HG02610 (cell line): ENCODE data around the gene KAT8.
A peak's percentile ranks its signal among the peaks of the same experiment; 100 is the strongest.

ENCODE experiments used
- ATAC-seq: cut with Tn5 transposase; IDR thresholded peaks from one replicate; pipeline ENCODE4 v1.9.1; 2021; ENCODE audit warnings: mild to moderate bottlenecking, moderate library complexity; ENCODE audit not compliant: unreplicated experiment

Gene KAT8

DNA sequence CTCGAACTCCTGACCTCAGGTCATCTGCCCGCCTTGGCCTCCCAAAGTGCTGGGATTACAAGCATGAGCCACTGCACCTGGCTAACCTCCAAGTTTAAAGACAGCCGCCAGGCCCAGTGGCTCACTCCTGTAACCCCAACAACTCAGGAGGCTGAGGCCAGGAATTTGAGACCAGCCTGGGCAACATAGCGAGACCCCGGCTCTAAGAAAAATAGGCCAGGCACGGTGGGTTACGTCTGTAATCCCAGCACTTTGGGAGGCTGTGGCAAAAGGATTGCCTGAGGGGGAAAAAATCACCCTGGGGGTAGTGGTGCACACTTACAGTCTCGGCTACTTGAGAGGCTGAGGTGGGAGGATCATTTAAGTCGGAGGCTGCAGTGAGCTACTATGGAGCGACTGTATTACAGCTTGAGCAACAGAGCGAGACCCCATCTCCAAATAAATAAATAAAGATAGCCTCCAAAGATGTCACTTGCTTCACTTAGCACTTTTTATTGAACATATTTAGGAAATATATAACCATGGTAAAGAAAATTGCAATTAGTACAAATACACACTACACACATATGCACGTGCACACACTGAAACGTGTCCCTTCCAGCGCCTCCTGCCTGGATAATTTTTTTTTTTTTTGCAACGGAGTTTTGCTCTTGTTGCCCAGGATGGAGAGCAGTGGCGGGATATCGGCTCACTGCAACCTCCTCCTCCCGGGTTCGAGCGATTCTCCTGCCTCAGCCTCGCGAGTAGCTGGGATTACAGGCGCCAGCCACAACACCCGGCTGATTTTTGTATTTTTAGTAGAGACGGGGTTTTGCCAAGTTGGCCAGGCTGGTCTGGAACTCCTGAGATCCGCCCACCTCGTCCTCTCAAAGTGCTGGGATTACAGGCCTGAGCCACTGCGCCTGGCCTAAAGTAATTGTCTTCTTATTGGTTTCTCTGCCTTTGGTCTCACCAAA lies 10.7 kb upstream of the KAT8 start:
- no peak for ATAC-seq

DNA sequence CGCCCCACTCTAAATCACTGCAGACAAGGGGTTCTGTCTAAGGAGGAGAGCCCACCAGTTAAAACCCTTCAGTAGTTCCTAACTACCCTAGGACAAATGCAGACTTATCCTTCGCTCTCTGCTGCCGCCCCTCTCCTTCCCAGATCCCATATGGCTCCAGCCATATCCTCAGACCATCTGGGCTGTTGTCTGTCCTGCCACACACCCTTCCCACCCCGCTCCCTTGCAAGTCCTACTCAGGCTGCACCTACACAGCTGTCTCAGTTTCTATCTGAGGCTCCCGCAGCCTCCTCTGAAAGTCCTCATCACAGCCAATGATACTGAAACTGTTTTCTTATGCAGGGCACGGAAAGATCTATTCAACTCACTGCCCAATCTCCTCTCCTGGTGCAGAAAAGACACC lies 10.0 kb upstream of the KAT8 start:
- peak; percentile 55 for ATAC-seq

DNA sequence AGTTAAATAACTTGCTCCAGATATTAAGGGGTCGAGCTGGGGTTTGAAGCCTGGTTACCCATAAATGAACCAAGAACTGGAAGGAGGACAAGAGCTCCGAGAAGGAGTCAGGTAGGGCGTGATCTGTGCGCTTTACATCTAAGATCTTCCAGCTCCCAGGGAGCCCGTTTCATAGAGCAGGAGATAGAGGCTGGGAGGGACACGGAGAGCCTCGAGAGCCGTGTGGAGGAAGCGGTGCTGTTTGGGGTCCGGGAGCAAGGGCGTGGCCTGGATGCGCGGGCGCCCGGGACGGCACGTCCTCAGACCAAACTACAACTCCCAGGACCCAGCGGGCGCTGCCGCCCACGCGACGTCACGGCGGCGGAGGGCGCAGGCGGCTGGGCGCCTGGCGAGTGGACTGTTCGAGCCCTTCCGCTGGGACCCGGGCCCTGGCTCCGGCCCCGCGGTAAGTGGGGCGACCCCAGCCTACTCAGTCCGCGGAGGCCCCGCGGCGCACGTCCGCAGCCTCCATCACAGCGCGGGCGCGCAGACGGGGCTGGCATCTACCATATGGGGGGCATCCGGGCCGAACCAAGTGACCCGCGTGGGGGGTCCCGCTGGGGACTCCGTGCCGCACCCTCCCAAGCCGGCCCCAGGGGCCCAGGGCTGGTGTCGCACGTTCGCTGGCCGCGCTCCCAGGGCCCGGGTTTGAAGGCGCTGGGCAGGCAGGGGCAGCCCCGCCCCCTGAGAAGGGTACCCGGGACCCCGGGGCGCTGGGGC lies 9.2 kb upstream of the KAT8 start, which contains the start of gene BCKDK:
Gene BCKDK, plus strand, starts transcription at position 352 of the 759 bp plus-strand sequence. CDS start 838 bp downstream, outside the sequence.
- peak; percentile 79 for ATAC-seq

DNA sequence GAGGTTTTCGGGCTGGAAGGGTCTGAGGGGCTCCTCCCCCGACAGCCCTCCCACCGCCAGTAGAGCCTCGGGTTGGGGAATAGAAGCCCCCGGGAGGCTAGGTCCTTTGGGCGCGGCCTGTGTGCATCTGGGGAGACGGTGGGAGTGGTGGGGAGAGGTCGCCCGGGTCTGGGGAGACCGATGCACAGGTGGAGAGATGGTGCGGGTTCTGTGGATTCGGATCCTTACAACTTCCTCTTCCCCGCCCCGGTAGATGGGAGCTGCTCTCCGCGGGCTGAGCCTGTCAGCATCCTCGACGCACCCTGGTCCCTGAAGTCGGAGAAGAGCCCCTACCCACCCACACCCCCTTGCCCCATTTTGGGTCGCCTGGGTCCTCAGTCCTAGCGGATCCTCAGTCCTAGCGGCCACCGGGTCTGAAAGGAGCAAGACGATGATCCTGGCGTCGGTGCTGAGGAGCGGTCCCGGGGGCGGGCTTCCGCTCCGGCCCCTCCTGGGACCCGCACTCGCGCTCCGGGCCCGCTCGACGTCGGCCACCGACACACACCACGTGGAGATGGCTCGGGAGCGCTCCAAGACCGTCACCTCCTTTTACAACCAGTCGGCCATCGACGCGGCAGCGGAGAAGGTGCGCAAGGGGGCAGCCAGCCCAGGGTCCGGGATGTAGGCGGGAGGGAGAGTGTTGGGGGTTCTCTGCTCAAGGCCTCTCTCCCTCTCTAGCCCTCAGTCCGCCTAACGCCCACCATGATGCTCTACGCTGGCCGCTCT lies 8.5 kb upstream of the KAT8 start:
- no peak for ATAC-seq

DNA sequence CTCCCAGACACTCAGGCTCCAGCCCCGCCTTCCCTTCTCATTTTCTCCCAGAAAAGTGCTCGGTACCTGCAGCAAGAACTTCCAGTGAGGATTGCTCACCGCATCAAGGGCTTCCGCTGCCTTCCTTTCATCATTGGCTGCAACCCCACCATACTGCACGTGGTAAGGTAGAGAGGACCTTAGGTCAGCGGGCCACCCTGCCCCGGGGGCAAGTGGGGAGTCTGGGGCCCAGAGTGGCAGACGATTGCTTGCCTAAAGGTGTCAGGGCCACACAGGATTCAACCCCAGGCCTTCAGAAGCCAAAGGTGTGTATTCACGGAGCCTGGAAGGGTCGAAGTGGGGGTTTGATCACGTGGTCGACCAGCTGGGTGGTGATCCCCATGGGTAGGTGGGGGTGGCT lies 7.8 kb upstream of the KAT8 start:
- ATAC-seq = no peak

DNA sequence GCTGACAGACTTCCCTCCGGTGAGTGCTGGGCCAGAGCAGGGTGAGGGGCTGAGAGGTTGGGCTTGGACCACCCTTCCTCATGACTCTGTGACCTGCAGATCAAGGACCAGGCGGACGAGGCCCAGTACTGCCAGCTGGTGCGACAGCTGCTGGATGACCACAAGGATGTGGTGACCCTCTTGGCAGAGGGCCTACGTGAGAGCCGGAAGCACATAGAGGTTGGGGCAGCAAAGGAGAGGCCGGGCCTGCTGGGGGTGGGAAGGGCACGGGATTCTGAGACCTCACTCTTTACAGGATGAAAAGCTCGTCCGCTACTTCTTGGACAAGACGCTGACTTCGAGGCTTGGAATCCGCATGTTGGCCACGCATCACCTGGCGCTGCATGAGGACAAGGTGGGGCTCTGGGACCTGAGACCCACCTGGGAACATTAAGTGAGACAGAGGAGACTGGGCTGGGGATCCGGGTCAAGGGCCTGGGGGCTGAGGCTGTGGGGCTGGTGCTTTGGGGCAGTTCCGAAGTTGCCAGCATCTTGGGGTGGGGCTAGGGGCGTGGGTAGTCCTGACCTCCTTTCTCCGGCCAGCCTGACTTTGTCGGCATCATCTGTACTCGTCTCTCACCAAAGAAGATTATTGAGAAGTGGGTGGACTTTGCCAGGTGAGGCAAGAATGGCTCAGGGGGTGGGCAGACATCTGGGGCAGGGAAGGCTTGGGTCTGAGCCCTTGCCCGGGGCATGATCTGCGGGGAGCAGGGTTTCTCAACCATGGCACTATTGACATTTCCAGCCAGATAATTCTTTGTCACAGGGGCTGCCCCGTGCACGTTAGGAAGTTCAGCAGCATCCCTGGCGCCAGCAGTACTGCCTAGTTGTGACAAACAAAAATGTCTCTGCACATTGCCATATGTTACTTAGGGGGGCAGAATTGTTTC lies 7.1 kb upstream of the KAT8 start:
- ATAC-seq = no peak

DNA sequence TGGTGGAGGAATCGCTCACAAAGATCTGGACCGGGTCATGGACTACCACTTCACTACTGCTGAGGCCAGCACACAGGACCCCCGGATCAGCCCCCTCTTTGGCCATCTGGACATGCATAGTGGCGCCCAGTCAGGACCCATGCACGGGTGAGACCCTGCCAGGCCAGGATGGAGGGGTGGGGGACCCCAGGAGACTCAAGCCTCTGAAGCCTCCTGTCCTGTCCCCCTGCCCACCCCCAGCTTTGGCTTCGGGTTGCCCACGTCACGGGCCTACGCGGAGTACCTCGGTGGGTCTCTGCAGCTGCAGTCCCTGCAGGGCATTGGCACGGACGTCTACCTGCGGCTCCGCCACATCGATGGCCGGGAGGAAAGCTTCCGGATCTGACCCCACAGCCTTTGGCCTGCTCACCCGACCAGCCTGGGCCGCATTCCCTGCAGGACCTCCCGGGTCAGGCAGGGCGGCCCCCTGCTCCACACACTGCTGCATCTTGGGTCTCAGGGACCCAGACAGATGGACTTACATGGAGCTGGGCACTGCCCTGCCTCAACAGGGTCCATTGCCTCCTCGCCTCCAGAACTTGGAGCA lies 5.5 kb upstream of the KAT8 start:
- ATAC-seq = no peak

DNA sequence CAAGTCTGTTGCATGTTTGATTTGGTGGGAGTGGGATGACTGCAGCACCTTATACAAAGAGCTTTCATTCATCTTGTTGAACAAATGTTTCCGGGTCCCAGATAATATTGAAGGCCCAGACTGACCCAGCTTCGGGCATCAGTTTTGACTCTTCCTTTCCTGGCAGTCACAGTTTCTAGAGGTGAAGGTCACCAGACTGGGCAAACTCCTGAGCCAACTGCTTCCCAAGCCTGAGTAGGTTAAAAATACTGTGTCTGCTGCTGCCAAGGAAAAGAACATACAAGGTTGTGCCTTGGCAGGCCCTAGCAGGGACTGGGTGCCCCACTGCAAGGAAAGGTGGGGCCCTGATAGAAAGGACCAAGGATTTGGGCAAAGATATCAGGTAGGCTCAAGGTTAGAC lies 4.8 kb upstream of the KAT8 start:
- no peak for ATAC-seq

DNA sequence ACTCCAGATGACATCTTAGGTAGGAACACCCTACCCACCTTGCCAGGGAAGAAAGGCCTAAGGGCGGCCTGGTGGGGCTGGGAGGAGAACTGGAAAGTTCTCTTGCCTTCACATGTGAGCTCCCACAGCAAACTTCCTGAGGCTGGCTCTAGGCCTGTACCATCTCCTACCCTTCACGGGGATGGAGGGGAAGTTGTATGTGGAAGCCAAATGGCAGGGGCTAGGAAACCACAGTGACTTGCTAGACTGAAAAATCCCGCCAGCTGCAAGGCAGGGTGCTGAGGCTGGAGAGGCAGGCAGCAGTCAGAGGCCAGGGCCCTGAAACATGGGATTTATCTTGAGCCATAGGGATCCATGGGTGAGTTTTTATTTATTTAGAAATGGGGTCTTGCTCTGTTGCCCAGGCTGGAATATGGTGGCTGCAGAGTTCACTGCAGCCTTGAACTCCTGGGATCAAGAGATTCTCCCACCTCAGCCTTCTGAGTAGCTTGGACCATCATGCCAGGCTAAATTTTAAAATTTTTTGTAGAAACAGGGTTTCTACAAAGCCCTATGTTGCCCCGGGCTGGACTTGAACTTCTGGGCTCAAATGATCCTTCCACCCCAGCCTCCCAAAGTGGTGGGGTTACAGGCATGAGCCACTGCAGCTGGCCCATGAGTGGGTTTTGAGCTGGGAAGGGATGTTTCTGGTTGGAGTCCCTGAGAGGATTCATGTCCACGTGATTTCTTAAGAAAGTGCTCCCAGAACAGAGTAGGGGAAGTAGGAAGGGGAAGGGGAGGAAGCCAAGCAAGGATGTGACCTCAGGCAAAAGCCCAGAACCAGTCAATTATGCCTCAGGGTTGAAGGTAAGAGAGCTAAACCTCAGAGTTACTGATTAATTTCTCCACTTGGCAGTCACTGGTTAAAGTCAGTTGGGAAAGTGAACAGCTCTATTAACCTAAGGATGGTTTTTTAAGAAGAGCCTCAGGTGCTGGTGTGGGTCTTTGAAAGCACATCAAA lies 4.0 kb upstream of the KAT8 start:
- no peak for ATAC-seq

DNA sequence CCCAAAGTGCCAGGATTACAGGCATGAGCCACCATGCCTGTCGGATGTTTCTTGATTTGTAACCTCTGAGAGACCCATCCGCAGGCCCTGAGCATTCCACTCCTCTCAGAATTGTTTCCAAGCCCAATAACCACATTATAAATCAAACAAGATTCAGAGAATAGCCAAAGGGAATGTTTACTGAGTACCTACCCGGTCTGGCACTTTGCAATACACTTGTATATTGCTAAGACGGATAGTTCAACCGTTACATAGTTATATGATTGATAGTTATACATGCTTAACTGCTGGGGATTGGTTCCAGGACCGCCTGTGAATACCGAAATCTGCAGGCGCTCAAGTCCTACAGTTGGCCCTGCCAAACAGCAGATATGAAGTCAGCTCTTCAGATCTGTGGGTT lies 3.0 kb upstream of the KAT8 start:
- ATAC-seq = no peak

DNA sequence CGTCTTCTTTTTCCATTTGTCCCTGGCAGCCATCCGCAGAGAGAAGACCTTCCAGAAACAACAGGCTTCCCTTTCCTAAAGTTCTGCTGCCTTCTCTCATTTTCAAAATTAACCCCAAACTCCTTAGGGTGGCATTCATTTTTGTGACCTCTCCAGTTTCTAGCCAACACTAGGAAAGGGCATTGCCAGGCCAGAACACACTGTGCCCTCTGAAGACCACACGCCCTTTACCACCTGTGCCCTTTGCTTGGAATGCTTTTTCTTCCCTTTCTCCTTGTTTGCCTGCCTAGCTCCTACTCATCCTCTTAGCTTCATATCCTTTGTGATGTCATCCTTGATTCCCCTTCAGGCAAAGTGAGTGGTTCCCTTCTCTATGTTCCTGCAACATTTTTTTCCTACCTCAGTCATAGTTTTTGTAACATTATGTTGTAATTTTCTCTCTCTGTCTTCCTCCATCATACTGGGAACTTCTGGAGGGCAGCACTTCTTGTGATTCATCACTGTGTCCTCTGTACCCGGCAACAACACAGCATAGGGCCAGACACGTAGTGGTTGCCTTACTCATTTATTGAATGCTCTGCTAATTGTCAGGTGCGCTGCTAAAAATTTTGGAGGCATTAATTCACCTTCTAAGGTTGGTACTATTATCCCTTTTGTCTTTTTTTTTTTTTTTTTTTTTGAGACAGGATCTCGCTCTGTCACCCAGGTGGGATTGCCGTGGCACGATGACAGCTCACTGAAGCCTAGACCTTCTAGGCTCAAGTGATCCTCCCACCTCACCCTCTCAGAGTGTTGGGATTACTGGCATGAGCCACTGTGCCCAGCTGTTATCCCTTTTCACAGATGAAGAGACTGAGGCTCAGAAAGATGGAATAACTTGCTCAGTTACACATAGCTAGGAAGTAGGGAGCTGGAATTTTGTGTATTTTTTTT lies 1.0 kb downstream of the KAT8 start:
- ATAC-seq = no peak

DNA sequence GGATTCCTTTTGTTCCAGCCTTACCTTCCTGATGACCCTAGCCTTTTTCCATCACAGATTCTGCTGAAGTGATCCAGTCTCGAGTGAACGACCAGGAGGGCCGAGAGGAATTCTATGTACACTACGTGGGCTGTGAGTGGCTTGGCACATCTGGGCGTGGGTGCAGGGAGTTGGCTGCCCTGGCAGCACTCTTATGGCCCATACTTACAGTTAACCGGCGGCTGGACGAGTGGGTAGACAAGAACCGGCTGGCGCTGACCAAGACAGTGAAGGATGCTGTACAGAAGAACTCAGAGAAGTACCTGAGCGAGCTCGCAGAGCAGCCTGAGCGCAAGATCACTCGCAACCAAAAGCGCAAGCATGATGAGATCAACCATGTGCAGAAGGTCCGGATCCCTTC lies 2.7 kb downstream of the KAT8 start:
- no peak for ATAC-seq

DNA sequence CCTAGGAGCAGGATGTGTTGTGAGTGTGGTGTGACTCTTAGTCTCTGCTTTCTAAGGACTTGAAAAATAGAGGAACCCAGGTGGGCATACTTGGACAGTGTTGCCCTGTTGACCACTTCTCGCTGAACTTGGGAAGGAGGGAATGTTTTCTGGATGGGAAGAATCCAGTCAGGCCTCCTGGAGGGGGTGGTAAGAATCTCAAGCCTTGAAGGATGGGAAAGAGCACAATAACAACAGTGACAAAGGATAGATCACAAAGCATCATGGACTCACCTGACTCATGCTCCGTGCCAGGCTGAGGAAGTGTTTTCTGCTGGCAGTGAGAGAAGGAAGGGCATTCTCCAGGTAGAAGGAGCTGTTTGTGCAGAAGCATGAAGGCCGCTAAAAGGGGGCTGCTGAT lies 8.4 kb downstream of the KAT8 start:
- ATAC-seq = no peak

DNA sequence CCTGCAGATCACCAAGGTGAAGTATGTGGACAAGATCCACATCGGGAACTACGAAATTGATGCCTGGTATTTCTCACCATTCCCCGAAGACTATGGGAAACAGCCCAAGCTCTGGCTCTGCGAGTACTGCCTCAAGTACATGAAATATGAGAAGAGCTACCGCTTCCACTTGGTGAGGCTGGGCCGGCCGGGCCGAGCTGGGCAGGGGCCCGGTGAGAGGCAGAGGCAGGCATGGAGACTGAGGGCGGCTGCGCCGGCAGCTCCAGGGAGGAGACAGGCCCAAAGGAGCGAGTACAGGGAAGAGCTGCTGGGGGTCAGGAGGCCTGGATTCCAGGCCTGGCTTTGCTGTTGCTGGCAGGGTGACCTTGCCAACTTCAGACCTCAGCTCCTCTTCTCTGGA lies 9.7 kb downstream of the KAT8 start:
- no peak for ATAC-seq

DNA sequence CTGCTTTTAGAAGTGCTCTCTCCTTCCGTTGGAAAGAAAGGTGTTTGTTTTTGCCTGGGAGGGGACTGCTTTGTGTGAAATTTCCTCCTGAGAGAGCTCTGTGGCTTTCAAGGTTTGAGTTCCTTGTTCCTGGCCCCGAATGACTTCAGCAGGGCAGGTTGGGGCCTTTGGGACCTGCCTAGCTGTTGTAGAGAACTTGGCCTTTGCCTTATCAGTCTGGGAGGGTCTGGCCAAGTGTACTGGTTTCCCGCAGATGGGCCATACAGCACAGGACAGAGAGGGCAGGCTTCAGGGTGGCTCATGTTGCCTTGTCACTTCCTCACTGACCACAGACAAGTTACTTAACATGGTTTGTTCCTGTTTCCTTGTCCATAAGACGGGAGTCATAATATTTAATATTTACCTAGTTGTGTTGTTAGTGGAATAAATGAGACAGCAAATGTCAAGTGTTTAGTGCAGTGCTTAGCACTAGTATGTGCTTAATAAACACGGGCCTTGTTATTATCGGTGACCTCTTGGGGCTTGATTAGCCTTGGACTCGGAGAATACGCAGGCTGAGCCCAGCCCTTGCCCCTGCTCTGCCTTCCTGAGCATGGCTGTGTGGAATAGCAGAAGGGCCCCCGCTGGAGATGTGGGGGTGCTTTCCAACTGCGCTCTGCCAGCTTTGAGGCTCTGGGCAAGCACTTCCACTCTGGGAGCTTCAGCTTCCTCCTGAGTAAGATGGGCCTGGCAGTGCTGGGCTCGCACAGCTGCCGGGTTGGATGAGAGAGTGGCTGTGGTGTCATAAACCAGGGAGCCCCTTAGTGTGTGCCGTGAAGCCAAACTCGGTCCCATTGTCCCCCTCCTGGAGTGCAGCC lies 11.5 kb downstream of the KAT8 start:
- ATAC-seq = no peak

DNA sequence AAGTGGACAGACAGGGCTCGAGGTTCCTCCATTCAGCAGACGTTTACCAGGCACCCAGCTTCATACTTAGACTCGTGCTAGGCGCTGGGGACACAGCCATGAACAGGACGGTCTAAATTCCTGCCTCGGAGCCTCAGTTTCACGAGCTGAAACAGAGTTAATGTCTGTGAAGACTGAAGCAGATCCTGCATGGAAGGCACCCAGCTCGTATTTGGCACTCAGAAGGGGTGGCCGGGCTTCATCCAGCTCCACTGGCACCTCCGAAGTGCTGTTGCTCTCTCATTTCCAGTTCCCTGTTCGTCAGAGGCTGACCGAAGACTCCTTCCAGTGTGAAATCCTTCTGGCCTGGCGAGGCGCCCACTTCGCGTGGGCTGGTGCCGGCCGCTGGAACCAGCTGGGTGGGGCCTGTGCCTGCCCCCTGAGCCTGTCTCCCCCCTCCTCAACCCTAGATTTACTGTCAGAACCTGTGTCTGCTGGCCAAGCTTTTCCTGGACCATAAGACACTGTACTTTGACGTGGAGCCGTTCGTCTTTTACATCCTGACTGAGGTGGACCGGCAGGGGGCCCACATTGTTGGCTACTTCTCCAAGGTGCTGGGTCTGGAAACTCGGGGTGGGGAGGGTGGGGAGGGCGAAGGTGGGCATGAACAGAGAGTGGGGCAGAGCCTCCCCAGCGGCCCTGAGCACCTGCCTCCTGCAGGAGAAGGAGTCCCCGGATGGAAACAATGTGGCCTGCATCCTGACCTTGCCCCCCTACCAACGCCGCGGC lies 12.3 kb downstream of the KAT8 start:
- no peak for ATAC-seq
